SK-N-MC (cell line): ENCODE data around the gene H2AZ2.

Experiments used
- EZH2 ChIP-seq: fragments of 200-600 bp; sonication (generic); IDR thresholded peaks from one replicate; pipeline ENCODE4 v1.6.1; 2017; ENCODE audit warnings: antibody characterized with exemption
- FOXP2 ChIP-seq: optimal IDR thresholded peaks from 2 replicates; pipeline ENCODE3; 2011; ENCODE audit warnings: mild to moderate bottlenecking, moderate library complexity; ENCODE audit not compliant: insufficient read depth; ENCODE audit errors: extremely low read length, control extremely low read depth
- POLR2AphosphoS5 ChIP-seq: IDR thresholded peaks from 2 replicates; pipeline ENCODE4 v1.6.1; 2012; ENCODE audit warnings: mild to moderate bottlenecking, low read depth, low read length, borderline replicate concordance

DNA sequence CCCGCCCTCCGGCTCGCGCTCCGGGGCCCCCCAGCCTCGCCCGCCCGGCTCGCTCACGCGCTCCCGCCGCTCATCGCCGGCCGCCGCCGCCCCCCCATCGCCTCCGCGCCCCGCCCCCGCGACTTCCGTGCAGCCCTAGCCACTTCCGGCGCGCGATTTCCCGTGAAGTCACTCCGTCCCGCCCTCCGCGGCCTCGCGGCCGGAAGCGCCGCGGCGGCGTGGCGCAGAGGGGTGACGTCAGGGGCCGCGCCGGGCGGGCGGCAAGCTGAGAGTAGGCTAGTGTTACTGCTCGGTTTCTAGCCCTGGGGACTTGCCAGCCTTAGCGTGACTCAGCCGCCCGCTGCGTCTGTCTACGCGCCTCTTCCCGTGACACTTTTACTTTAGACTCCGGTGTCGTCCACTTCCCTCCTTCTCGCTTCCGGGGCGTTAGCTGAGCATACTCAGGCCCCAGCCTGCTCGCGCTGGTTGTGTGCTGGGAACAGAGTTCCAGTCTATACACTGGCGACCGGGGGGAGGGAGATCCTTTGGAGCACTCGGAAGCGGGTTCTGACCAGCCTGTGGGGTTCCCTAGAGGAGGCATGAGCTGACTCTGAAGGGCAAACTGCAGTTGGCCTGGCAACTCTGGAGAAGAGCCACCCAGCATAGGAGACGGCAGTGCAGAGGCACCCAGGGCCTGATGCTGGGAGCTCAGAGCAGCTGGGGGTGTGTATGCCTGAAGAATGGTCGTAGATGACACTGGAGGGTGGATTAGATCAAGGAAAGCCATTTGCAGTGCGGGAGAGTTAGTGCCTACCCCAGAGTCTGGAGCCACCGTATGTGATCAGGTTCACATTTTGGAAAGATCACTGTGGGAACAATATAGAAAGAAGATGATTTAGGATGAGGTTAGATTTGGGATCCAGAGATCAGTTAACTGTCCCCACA, 37.8 kb upstream of the H2AZ2 start, which contains the start of gene PURB:
- TF ChIP-seq EZH2 (no peak), POLR2AphosphoS5 (peak; percentile 85), FOXP2 (peak; percentile 37)
